Stimulated activated naive B cell treated with anti-CD40 and anti-IgM and Interleukin-4, amounts not matched to agents 10 μg/mL and 1 μg/mL and 100 μg/mL, for 72 hours (primary cell): ENCODE results near the gene P4HB.

ENCODE experiments used
- ATAC-seq, 2 donors: fragments of 150-1000 bp; cut with Tn5 transposase; replicated peaks; 2 replicates each; pipeline ENCODE4 v1.10.0; 2021; ENCODE audit warnings: moderate library complexity in 1 of 2
- DNase-seq: peaks from one replicate; pipeline ENCODE4 v3.0.0; 2021
- H3K27ac Mint-ChIP-seq: one replicate; pipeline ENCODE4 v1.8.0; 2022; ENCODE audit warnings: mild to moderate bottlenecking, mixed read lengths
- H3K27me3 Mint-ChIP-seq, 2 donors: one replicate each; pipeline ENCODE4 v1.8.0; 2022; ENCODE audit warnings: mixed read lengths in 2 of 2
- H3K36me3 Mint-ChIP-seq, 2 donors: one replicate each; pipeline ENCODE4 v1.8.0; 2022; ENCODE audit warnings: mixed read lengths in 2 of 2, mild to moderate bottlenecking in 1 of 2
- H3K4me1 Mint-ChIP-seq, 2 donors: one replicate each; pipeline ENCODE4 v1.8.0; 2022; ENCODE audit warnings: mixed read lengths in 2 of 2, mild to moderate bottlenecking in 1 of 2
- H3K4me3 Mint-ChIP-seq, 2 donors: one replicate each; pipeline ENCODE4 v1.8.0; 2022; ENCODE audit warnings: mild to moderate bottlenecking in 2 of 2, mixed read lengths in 2 of 2, moderate library complexity in 1 of 2
- H3K9me3 Mint-ChIP-seq, 2 donors: one replicate each; pipeline ENCODE4 v1.8.0; 2022; ENCODE audit warnings: mixed read lengths in 2 of 2, mild to moderate bottlenecking in 1 of 2

Gene P4HB

DNA sequence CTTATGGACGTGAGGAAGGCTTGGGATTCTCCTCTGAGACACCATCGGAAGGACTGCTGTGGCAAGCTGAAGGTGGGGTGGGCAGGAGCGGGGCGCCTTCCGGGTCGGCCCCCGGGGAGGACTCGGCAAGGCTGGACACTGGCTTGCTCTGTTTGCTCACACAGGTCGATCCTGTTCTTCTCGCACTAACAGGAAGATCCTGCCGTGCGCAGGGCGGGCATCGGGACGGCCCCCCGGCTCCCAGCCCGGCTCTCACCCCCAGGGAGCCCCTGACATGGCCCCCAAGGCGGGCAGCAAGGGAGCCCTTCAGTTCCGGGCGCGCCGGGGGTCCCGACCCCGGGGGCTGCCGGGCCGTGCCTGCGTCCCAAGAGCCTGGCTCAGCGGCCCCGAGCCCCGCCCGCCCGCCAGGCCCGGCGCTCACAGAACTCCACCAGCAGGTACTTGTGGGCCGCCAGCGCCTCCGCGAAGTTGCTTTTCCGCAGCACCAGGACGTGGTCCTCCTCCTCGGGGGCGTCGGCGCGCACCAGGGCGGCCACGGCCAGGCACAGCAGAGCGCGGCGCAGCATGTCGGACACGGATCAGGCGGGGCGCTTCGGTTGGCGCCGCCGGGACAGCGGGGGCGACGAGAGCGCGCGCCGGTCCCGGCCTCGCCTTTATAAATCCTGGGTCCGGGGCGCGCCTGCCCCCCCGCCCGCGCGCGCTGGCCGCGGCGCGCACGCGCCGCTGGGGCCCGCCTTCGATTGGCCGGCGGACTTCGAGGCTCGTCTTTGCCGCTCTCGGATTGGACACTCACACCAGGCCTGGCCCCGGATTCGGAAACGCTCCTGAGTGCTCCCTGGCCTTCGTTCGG lies at the start of gene P4HB:
TSS of gene P4HB (minus strand) at position 630 of the 850 bp plus-strand sequence. CDS start at position 566, 64 bp downstream.
- peak within 1 kb of the TSS; percentile 92 to 94 for H3K4me3 Mint-ChIP-seq
- DNase-seq (no peak), ATAC-seq (peak in 1 of 2 donors; percentile 28)
- H3K36me3 Mint-ChIP-seq, result peaks cover 34 to 45% of the 10 kb centered on the region in 2 donors
- no peaks in the 10 kb centered on the region for H3K9me3 Mint-ChIP-seq
- peak within 1 kb of the TSS; percentile 98 for H3K27ac Mint-ChIP-seq
- peaks cover 25 to 46% of the 10 kb centered on the region in 2 donors for H3K4me1 Mint-ChIP-seq
- H3K27me3 Mint-ChIP-seq, result no peaks in the 10 kb centered on the region

DNA sequence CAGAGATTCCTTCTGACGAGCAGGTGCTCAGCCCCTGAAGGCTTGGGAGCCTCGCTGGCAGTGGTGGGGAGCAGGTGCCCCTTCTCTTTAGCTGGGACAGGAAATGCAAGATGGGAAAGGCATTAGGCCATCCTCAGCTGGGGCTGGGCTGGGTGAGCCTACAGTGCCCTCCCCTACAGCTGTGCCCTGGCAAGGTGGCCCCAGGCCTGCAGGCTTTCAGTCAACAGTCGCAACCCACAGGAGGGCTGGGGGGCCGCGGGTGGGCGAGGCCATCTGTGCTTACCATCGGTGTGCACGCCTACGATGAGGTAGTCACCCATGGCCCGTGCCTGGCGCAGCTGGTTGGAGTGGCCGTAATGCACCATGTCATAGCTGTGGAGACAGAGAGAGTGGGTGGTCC lies 48.9 kb upstream of the P4HB start:
- H3K4me3 Mint-ChIP-seq, result peak overlapping the region in 1 of 2 donors; percentile 14
- DNase-seq, result no peak
- H3K9me3 Mint-ChIP-seq, result no peaks in the 10 kb centered on the region
- no peak overlapping the region for H3K27ac Mint-ChIP-seq
- ATAC-seq, result no peak
- peaks cover 14 to 31% of the 10 kb centered on the region in 2 donors for H3K4me1 Mint-ChIP-seq
- H3K27me3 Mint-ChIP-seq, result no peaks in the 10 kb centered on the region
- peaks cover 35 to 45% of the 10 kb centered on the region in 2 donors for H3K36me3 Mint-ChIP-seq

DNA sequence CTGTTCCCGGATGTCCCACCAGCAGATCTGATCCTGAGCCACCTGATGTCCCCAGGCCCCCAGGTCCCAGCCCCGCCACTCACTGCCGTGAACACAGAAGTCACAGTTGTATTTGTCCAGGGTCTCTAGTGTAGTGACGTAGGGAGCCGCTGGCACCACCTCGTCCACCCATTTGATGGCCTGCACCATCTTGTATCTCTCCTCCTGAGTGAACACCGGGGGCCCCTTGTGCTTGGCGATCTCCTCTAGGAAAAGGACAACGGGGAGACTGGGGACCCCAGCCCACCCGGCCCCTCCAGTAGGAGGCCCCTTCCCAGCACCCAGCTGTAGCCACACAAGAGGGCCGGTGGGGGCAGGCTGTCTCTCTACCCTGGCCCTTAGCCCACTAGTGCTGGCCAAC lies 48.5 kb upstream of the P4HB start:
- Mint-ChIP-seq H3K9me3 (no peaks in the 10 kb centered on the region), H3K4me3 (no peak overlapping the region), H3K36me3 (peaks cover 39 to 48% of the 10 kb centered on the region in 2 donors), H3K4me1 (peaks cover 14 to 31% of the 10 kb centered on the region in 2 donors), H3K27me3 (no peaks in the 10 kb centered on the region), H3K27ac (no peak overlapping the region)
- ATAC-seq (no peak), DNase-seq (no peak)

DNA sequence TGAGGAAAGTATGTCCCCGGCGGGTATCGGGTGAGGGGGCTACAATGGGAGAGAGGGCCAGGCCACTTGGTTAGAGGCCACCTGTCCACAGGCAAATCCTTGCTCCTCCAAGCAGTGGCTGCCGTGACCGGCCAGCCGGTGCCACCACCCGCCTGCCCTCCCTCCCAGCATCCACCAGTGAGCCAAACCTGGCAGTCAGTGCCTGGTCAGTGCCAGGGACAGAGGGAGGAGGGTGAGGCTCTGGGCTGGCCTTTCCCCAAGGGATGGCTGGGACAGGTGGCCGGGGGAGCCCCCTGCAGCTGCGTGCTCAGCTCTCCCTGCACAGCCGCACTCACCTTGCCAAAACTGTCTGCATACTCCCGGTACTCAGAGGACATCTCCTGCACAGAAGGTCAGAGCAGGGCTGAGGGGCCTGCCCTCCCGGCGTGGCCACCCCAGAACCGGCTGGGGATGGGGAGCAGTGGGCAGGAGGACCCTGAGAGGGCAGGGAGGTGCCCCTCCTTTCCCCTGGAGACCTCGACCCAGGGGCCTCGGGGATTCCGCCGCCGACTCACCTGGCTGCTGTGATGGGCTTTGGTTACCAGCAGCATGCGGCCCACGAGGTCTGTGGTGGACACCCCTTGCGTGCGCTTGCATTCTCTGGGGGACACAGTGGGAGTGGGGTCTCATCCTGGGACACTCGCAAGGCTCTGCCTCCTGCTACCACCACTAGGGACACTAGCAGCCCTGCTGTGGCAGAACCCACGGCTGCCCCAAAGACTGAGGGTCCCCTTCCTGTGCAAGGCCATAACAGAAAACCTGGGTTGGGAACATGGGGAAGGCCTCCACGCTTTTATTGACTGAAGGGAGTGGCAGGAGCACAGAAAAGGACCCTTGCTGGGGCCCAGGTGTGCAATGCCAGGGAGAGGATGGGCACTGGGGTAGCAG lies 47.1 kb upstream of the P4HB start:
- Mint-ChIP-seq H3K4me3 (no peak overlapping the region), H3K4me1 (peaks cover 14 to 23% of the 10 kb centered on the region in 2 donors), H3K36me3 (peaks cover 30 to 41% of the 10 kb centered on the region in 2 donors), H3K27me3 (no peaks in the 10 kb centered on the region), H3K27ac (no peak overlapping the region), H3K9me3 (no peaks in the 10 kb centered on the region)
- no peak for DNase-seq
- no peak for ATAC-seq

DNA sequence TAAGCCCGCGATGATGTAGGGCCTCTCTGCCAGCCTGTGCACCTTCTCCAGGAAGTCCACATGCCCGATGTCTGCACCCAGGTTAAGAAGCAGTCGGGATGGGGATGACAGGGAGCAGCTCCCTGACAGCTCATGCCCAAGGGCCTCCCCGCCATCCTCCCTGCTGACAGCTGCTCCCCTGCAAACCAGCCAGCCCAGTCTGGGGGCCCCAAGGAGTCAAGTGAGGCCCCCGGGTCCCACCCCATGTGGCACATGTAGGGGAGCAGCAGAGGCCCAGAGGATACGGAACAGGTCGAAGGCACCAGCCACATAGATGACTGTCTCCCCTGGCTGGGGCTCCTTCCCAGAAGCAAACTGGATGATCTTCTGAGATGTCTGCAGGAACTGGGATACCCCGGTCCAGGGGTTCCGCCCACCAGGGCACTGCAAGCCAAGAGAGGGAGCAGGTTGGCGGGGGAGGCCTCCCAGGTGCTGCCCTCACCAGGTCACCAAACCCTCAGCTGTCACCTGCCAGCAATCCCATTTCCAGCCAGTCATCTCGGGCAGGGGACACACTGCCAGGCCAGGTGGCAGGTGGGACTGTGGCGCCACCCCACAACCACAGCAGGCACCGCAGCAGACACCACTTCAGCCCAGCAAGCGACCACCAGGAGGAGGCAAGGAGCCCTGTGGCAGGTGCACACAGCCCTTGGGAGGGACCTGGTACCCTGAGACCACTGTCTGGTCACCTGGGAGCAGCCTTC lies 46.3 kb upstream of the P4HB start:
- no peaks in the 10 kb centered on the region for H3K27me3 Mint-ChIP-seq

DNA sequence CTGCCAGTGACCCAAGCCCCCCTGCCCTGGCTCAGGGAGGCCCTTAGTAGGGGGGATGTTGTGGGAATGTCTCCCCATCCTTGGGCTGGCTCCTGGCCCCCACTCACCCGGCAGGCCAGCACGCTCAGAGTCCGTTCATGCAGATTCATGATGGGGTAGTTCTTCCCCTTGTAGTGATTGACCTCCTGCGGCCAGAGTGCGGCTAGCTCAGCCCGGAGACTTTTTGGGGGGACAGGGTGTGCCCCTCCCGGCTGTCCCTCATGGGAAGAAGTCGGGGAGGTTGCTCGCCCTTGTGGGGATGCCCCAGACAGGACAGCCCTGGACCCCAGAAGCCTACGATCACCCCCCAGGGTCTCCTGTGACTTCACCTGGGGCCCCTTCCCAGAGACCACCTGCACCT lies 45.7 kb upstream of the P4HB start:
- Mint-ChIP-seq H3K4me1 (peaks cover 10 to 17% of the 10 kb centered on the region in 2 donors), H3K9me3 (no peaks in the 10 kb centered on the region), H3K4me3 (no peak overlapping the region), H3K27ac (no peak overlapping the region), H3K27me3 (peaks cover 4 to 6% of the 10 kb centered on the region in 2 donors), H3K36me3 (peaks cover 26 to 33% of the 10 kb centered on the region in 2 donors)
- ATAC-seq, result no peak
- DNase-seq, result no peak

More for the DNA sequence above, 46.3 kb upstream of the P4HB start:
- Mint-ChIP-seq H3K36me3 (peaks cover 23 to 36% of the 10 kb centered on the region in 2 donors), H3K4me1 (peaks cover 10 to 20% of the 10 kb centered on the region in 2 donors), H3K4me3 (no peak overlapping the region), H3K27ac (peak overlapping the region; percentile 31), H3K9me3 (no peaks in the 10 kb centered on the region)
- ATAC-seq (no peak), DNase-seq (no peak)

DNA sequence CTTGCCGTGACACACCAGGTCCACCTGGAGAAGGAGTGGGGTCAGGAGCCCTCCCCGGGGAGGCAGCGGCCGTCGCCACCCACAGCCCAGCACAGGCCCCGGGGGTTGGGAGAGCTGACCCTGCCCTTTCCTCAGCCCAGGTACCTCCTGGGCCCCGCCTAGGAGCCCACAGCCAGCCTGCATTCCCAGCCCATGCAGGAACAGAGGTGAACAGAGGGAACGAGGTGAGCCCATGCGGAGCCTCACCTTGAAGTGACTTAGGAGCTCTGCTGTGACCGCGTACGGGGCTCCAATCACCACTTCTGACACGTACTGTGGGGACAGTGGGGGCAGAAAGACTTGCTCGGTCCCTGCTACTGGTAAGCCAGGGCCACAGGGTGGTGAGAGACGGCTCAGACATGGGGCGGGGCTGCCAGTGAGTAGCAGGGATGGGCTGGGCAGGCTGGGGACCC lies 45.1 kb upstream of the P4HB start:
- H3K4me1 Mint-ChIP-seq, result peaks cover 13 to 14% of the 10 kb centered on the region in 2 donors
- H3K27me3 Mint-ChIP-seq, result peaks cover 8 to 12% of the 10 kb centered on the region in 2 donors
- DNase-seq, result no peak
- H3K4me3 Mint-ChIP-seq, result no peak overlapping the region
- H3K9me3 Mint-ChIP-seq, result no peaks in the 10 kb centered on the region
- peaks cover 32 to 39% of the 10 kb centered on the region in 2 donors for H3K36me3 Mint-ChIP-seq
- H3K27ac Mint-ChIP-seq, result no peak overlapping the region
- ATAC-seq, result no peak

DNA sequence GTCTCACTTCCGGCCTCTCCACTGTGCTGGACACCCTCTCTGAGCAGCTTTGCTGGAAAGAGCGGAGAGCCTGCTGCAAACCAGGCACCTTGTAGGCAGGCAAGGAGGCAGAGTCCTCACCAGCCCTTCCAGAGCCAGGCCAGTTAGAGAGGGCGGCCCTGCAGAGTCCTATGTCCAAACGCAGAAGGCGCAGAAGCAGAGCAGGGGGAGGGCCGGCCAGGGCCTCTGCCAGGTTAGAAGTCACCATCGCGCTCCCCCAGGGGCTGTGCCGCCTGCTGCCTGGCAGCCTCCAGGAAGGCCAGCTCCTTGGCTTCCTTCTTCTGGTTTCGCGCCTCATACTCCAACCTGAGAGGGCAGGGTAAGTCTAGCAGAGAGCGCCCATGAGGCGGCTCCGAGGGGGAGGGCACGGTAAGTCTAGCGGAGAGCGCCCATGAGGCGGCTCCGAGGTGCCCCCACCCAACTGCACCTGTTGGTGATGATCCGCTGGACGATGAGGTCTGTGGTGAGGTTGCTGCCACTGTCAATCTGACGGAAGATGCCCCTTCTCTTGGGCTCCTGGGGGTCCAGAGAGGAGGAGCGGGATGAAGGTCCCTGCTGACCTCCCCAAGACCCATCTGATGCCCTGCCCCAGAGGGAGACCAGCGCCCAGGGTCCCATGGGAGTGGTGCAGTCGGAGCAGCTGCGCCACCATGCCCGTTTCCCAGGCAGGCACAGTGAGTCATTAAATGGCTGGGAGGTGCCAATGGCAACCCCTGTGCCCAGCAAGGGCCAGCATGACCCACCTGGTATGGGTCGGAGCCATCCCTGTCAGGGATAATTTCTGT lies 44.5 kb upstream of the P4HB start:
- no peaks in the 10 kb centered on the region for H3K9me3 Mint-ChIP-seq
- DNase-seq (no peak), ATAC-seq (no peak)
- H3K4me1 Mint-ChIP-seq, result peaks cover 7 to 8% of the 10 kb centered on the region in 2 donors
- no peak overlapping the region for H3K27ac Mint-ChIP-seq
- peaks cover 38 to 45% of the 10 kb centered on the region in 2 donors for H3K36me3 Mint-ChIP-seq
- H3K4me3 Mint-ChIP-seq, result no peak overlapping the region
- peaks cover 8 to 16% of the 10 kb centered on the region in 2 donors for H3K27me3 Mint-ChIP-seq

DNA sequence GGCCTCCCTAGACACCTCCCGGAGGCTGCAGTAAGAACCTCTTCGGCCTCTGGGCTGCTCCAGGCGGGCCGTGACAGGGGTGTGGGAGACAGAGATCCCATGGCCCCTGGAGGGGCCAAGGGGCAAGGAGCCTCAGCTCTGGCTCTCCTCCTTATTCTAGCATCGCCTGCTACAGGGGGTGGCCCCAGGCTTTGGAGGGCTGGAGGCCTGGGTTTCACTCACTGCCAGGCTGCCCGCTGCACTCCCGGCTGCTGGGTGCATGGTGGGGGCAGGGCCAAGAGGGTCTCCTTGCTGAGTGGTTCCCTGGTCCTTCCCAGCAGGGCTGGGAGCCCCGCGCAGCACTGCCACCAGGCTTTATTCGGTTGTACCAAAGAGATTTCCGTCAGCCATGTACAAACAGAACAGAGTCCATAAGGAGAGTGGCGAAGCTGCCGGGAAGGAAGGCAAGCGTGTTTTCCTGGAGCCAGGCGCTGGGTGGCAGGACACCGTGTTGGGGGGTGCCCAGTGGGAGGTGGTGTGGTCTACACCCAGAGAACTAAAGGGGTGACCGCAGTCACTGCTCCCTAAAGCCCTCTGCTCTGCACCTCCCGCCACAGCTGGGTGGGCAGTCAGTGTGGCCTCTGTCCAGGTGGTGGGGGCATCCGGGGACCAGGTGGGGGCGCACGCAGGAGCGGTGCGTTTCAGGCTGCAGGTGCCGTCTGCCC lies 43.7 kb upstream of the P4HB start:
- Mint-ChIP-seq H3K27ac (peak overlapping the region; percentile 39), H3K27me3 (peaks cover 8 to 16% of the 10 kb centered on the region in 2 donors), H3K36me3 (peaks cover 40 to 50% of the 10 kb centered on the region in 2 donors), H3K4me1 (peaks cover 0 to 6% of the 10 kb centered on the region in 2 donors), H3K4me3 (no peak overlapping the region), H3K9me3 (no peaks in the 10 kb centered on the region)
- no peak for ATAC-seq
- DNase-seq, result no peak

DNA sequence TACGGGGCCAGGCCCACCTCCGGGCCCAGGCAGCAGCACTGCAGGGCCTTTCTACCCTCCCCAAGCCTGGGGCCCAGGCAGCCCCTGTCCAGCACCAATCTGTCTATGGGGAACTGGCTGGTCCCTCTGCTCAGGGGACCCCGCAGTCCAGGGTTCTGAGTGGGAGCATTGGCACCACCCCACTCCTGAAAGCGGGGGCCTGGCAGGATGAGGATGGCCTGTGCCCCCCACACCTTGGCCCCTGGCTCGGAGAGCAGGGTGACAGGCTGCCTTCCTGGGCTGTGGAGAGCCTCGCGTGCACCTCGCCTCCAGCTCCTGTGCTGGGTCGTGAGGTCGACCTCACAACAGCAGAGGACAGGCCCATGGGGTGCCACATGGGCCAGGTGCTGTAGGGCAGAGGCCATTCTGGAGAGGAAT lies 43.1 kb upstream of the P4HB start:
- DNase-seq, result no peak
- Mint-ChIP-seq H3K36me3 (peaks cover 37 to 50% of the 10 kb centered on the region in 2 donors), H3K4me1 (peaks cover 0 to 6% of the 10 kb centered on the region in 2 donors), H3K27ac (no peak overlapping the region), H3K9me3 (no peaks in the 10 kb centered on the region), H3K27me3 (peaks cover 8 to 16% of the 10 kb centered on the region in 2 donors), H3K4me3 (no peak overlapping the region)
- ATAC-seq, result no peak

DNA sequence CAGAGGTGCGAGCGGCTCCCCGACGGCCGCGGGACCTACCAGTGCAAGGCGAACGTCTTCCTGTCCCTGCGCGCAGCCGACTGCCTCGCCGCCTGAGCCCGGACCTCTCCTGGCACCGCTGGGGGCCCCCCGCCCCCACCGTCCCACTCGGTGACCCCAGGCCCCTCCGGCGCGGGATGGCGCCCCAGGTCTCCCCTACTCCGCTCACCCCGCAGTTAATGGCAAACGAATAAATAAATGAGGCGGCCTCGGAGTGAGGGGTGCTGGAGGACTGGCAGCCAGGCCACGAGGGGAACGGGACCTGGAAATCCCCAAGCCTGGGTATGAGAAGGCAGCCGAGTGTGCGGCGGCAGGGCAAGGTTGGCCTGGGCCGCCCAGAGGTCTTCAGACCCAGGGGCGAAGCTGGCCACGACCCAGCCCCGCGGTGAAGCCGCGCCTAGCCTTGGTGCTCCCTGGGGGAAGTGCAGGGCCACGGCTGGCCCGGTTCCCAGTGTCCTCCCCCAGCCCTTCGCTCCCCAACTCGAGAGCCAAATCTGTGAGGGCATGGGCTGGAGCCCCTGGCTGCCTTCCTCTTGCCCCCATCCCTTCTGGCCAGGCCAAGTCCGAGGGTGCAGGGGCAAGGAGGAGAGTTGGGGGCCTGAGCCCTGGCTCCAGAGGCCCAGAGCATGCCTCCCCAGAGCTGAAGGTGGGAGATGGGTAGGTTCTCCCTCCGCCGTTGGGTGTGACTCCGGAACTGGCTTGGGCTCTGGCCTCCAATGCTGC lies 42.5 kb upstream of the P4HB start:
- Mint-ChIP-seq H3K36me3 (peaks cover 31 to 48% of the 10 kb centered on the region in 2 donors), H3K4me3 (peak overlapping the region in 1 of 2 donors; percentile 8), H3K27me3 (peaks cover 8 to 16% of the 10 kb centered on the region in 2 donors), H3K9me3 (no peaks in the 10 kb centered on the region), H3K4me1 (peaks cover 0 to 6% of the 10 kb centered on the region in 2 donors), H3K27ac (no peak overlapping the region)
- DNase-seq (no peak), ATAC-seq (peak; percentile 42 to 57)
